ENCODE results near the gene GNG7. TPM values are rescaled to one million over a fixed set of nuclear protein-coding genes. Genes with fewer than 3 reads are reported as not detected.
"Not testable (repeated sequence)": the region's sequence is repeated elsewhere in the genome, so short reads cannot be mapped to it uniquely, and the experiment has no call there.

GNG7 gene
- total RNA-seq, 1 donor from 2014 or later = 8.5 TPM

DNA sequence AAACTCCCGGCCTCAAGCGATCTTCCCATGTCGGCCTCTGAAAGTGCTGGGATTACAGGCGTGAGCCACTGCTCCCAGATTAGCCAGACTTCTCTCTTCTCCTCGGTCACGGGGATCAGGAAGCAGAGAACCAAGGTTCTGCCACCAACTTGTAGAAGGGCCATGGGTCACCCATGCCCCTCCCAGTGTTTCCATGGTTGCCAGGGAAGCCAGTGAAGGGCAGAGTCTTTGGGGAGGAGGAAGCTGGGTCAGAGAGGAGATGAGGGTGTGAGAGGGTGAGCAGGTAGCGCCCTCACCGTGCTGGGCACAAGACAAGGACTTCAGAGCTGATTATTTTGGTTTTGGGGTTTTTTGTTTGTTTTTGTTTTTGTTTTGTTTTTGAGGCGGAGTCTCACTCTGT, 77.1 kb downstream of the GNG7 start:
- no peak for DNase-seq (ENCODE audit: low spot score in 2 of 2, unreplicated experiment in 2 of 2)
- H3K4me3 Mint-ChIP-seq = no peak overlapping the region
- H3K4me1 Mint-ChIP-seq = no peaks in the 10 kb centered on the region
- H3K9me3 Mint-ChIP-seq = peaks cover 17% of the 10 kb centered on the region
- H3K27ac Mint-ChIP-seq = no peak overlapping the region
- H3K27me3 Mint-ChIP-seq (ENCODE audit: low read depth) = no peaks in the 10 kb centered on the region
- TF ChIP-seq, protein P1, sequence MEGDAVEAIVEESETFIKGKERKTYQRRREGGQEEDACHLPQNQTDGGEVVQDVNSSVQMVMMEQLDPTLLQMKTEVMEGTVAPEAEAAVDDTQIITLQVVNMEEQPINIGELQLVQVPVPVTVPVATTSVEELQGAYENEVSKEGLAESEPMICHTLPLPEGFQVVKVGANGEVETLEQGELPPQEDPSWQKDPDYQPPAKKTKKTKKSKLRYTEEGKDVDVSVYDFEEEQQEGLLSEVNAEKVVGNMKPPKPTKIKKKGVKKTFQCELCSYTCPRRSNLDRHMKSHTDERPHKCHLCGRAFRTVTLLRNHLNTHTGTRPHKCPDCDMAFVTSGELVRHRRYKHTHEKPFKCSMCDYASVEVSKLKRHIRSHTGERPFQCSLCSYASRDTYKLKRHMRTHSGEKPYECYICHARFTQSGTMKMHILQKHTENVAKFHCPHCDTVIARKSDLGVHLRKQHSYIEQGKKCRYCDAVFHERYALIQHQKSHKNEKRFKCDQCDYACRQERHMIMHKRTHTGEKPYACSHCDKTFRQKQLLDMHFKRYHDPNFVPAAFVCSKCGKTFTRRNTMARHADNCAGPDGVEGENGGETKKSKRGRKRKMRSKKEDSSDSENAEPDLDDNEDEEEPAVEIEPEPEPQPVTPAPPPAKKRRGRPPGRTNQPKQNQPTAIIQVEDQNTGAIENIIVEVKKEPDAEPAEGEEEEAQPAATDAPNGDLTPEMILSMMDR (IDR thresholded peaks at IDR 0.05; ENCODE audit: unreplicated experiment) = no peak
- no peaks in the 10 kb centered on the region for H3K36me3 Mint-ChIP-seq

DNA sequence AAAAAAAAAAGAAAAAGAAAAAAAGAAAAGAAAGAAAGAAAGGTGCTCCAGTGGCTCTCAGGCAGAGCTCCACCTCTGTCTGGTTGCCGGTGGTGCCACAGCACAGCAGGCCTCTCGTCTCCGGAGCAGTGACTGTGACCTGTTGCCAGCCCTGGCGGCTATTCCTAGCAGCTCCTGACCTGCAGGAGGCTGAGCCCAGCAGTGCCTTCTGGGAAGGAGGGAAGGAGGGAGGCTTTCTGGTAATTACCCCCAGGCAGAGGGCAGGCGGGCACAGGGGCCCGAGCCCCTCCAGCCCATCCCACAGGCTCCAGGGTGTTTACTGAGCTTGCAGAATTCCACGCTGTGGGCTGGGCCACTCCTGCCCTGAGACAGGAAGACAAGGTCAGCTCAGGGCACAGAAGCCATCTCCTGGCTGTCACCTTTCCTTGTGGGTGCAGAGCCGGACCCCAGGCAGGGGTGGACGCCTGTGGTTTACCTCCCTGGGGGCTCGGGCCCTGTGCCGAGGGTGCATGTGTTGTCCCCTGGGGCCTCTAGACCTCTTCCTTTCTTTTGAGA, 77.9 kb downstream of the GNG7 start:
- Mint-ChIP-seq H3K36me3 (no peaks in the 10 kb centered on the region), H3K4me3 (no peak overlapping the region), H3K9me3 (peaks cover 17% of the 10 kb centered on the region), H3K4me1 (no peaks in the 10 kb centered on the region), H3K27me3 (ENCODE audit: low read depth) (no peaks in the 10 kb centered on the region), H3K27ac (no peak overlapping the region)
- DNase-seq (ENCODE audit: low spot score in 2 of 2, unreplicated experiment in 2 of 2) = no peak
- TF ChIP-seq, protein P1 (IDR thresholded peaks at IDR 0.05; ENCODE audit: unreplicated experiment) = no peak

GRCh38 chr19:2623798-2624197, 78.7 kb downstream of the GNG7 start:
- DNase-seq (ENCODE audit: low spot score in 2 of 2, unreplicated experiment in 2 of 2) = no peak
- TF ChIP-seq, protein P1 (IDR thresholded peaks at IDR 0.05; ENCODE audit: unreplicated experiment) = no peak
- Mint-ChIP-seq H3K36me3 (no peaks in the 10 kb centered on the region), H3K4me1 (no peaks in the 10 kb centered on the region), H3K9me3 (peaks cover 11% of the 10 kb centered on the region), H3K27me3 (ENCODE audit: low read depth) (no peaks in the 10 kb centered on the region), H3K27ac (peak overlapping the region; percentile 40), H3K4me3 (no peak overlapping the region)

DNA sequence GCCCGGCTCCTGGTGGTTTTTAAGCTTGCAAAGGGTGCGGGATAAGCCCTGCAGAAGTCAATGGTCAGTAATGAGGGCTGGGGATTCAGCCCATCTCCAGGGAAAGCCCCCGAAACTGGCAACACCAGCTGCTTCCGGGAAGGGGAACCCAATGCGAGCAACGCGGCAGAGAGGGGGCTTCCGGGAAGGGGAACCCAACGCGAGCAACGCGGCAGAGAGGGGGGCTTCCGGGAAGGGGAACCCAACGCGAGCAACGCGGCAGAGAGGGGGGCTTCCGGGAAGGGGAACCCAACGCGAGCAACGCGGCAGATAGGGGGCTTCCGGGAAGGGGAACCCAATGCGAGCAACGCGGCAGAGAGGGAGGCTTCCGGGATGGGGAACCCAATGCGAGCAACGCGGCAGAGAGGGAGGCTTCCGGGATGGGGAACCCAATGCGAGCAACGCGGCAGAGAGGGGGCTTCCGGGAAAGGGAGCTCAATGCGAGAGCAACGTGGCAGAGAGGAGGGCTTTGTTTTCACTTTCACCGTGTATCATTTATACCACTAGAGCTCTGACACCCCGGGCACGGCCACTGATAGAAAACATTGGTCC, 80.0 kb downstream of the GNG7 start:
- not testable (repeated sequence) for H3K27ac Mint-ChIP-seq; H3K4me1 Mint-ChIP-seq; DNase-seq (ENCODE audit: low spot score in 2 of 2, unreplicated experiment in 2 of 2); H3K36me3 Mint-ChIP-seq; H3K9me3 Mint-ChIP-seq; H3K4me3 Mint-ChIP-seq; H3K27me3 Mint-ChIP-seq (ENCODE audit: low read depth)

- Mint-ChIP-seq H3K4me1 (no peaks in the 10 kb centered on the region), H3K9me3 (no peaks in the 10 kb centered on the region), H3K27me3 (ENCODE audit: low read depth) (peaks cover 1% of the 10 kb centered on the region), H3K4me3 (no peak overlapping the region), H3K36me3 (no peaks in the 10 kb centered on the region), H3K27ac (no peak overlapping the region)
- no peak for DNase-seq (ENCODE audit: low spot score in 2 of 2, unreplicated experiment in 2 of 2)
- TF ChIP-seq, protein P1 (IDR thresholded peaks at IDR 0.05; ENCODE audit: unreplicated experiment) = no peak
Measured at GRCh38 chr19:2619076-2619475, 83.4 kb downstream of the GNG7 start.

DNA sequence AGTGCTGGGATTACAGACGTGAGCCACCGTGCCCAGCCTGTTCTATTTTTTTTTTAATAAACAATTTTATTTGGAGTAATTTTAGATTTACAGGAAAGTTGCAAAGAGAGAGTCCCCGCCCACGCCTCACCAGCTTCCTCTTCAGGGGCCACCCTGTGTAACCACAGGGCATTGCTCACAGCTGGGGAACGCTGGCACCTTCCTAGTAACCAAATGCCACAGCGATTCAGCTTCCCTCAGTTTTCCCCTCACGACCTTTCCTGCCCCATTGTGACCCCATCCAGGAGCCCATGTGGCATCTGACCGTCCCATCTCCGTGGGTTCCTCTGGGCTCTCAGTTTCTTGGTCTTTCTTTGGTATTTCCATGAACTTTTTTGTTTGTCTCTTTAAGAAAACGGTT, 83.9 kb downstream of the GNG7 start:
- no peaks in the 10 kb centered on the region for H3K4me1 Mint-ChIP-seq
- TF ChIP-seq, protein P1 (IDR thresholded peaks at IDR 0.05; ENCODE audit: unreplicated experiment) = no peak
- H3K9me3 Mint-ChIP-seq = no peaks in the 10 kb centered on the region
- DNase-seq (ENCODE audit: low spot score in 2 of 2, unreplicated experiment in 2 of 2) = no peak
- no peaks in the 10 kb centered on the region for H3K36me3 Mint-ChIP-seq
- peaks cover 2% of the 10 kb centered on the region for H3K27me3 Mint-ChIP-seq (ENCODE audit: low read depth)
- no peak overlapping the region for H3K4me3 Mint-ChIP-seq
- no peak overlapping the region for H3K27ac Mint-ChIP-seq
